ENCODE data around the gene HIVEP3. TPM values are rescaled to one million over a fixed set of nuclear protein-coding genes. Genes with fewer than 3 reads are reported as not detected.

Gene HIVEP3
- total and polyA plus RNA-seq, 4 donors, result 3.0 to 9.4 (median 7.8) TPM

- H3K27ac ChIP-seq (ENCODE audit: low read depth, low read length), result no peak overlapping the region
- no peaks in the 10 kb centered on the region for H3K27me3 ChIP-seq (ENCODE audit: control insufficient read depth, insufficient read depth, low read length)
- no peaks in the 10 kb centered on the region for H3K9me3 ChIP-seq (ENCODE audit: control insufficient read depth, insufficient read depth, low read length)
- no peak overlapping the region for H3K4me3 ChIP-seq (ENCODE audit: low read depth, low read length)
- H3K4me1 ChIP-seq (ENCODE audit: control insufficient read depth, insufficient read depth, low read length), result peaks cover 50% of the 10 kb centered on the region
- WGBS (ENCODE audit: insufficient coverage), result 38% methylated on average over 4 of the region's 6 CpGs
- DNase-seq (ENCODE audit: low read depth in 4 of 6, low spot score in 6 of 6), result peak in 1 of 6 donors; percentile 39
- H3K36me3 ChIP-seq (ENCODE audit: control insufficient read depth, insufficient read depth, low read length), result no peaks in the 10 kb centered on the region
These were observed 205.0 kb downstream of the HIVEP3 start for GRCh38 chr1:41713557-41714327.

GRCh38 chr1:41713141-41713540, 205.6 kb downstream of the HIVEP3 start:
- WGBS (ENCODE audit: insufficient coverage), result 78% methylated on average over 3 of the region's 5 CpGs
- H3K4me3 ChIP-seq (ENCODE audit: low read depth, low read length), result no peak overlapping the region
- no peaks in the 10 kb centered on the region for H3K36me3 ChIP-seq (ENCODE audit: control insufficient read depth, insufficient read depth, low read length)
- H3K27me3 ChIP-seq (ENCODE audit: control insufficient read depth, insufficient read depth, low read length), result no peaks in the 10 kb centered on the region
- H3K9me3 ChIP-seq (ENCODE audit: control insufficient read depth, insufficient read depth, low read length), result no peaks in the 10 kb centered on the region
- DNase-seq (ENCODE audit: low read depth in 4 of 6, low spot score in 6 of 6), result peak in 2 of 6 donors; percentile 42 to 52
- peaks cover 50% of the 10 kb centered on the region for H3K4me1 ChIP-seq (ENCODE audit: control insufficient read depth, insufficient read depth, low read length)
- H3K27ac ChIP-seq (ENCODE audit: low read depth, low read length), result no peak overlapping the region

GRCh38 chr1:41712695-41713094, 206.0 kb downstream of the HIVEP3 start:
- no peaks in the 10 kb centered on the region for H3K9me3 ChIP-seq (ENCODE audit: control insufficient read depth, insufficient read depth, low read length)
- WGBS (ENCODE audit: insufficient coverage), result 47% methylated on average over 5 of the region's 5 CpGs
- peak in 1 of 6 donors; percentile 54 for DNase-seq (ENCODE audit: low read depth in 4 of 6, low spot score in 6 of 6)
- no peaks in the 10 kb centered on the region for H3K27me3 ChIP-seq (ENCODE audit: control insufficient read depth, insufficient read depth, low read length)
- no peak overlapping the region for H3K27ac ChIP-seq (ENCODE audit: low read depth, low read length)
- H3K36me3 ChIP-seq (ENCODE audit: control insufficient read depth, insufficient read depth, low read length), result no peaks in the 10 kb centered on the region
- H3K4me1 ChIP-seq (ENCODE audit: control insufficient read depth, insufficient read depth, low read length), result peaks cover 50% of the 10 kb centered on the region
- no peak overlapping the region for H3K4me3 ChIP-seq (ENCODE audit: low read depth, low read length)

GRCh38 chr1:41712081-41712480, 206.6 kb downstream of the HIVEP3 start:
- H3K9me3 ChIP-seq (ENCODE audit: control insufficient read depth, insufficient read depth, low read length), result no peaks in the 10 kb centered on the region
- no peak overlapping the region for H3K27ac ChIP-seq (ENCODE audit: low read depth, low read length)
- no peak for DNase-seq (ENCODE audit: low read depth in 4 of 6, low spot score in 6 of 6)
- WGBS (ENCODE audit: insufficient coverage), result 81% methylated on average over 12 of the region's 12 CpGs
- no peaks in the 10 kb centered on the region for H3K27me3 ChIP-seq (ENCODE audit: control insufficient read depth, insufficient read depth, low read length)
- H3K4me1 ChIP-seq (ENCODE audit: control insufficient read depth, insufficient read depth, low read length), result peaks cover 50% of the 10 kb centered on the region
- no peak overlapping the region for H3K4me3 ChIP-seq (ENCODE audit: low read depth, low read length)
- no peaks in the 10 kb centered on the region for H3K36me3 ChIP-seq (ENCODE audit: control insufficient read depth, insufficient read depth, low read length)

GRCh38 chr1:41711581-41711980, 207.1 kb downstream of the HIVEP3 start:
- no peaks in the 10 kb centered on the region for H3K27me3 ChIP-seq (ENCODE audit: control insufficient read depth, insufficient read depth, low read length)
- no peaks in the 10 kb centered on the region for H3K9me3 ChIP-seq (ENCODE audit: control insufficient read depth, insufficient read depth, low read length)
- 78% methylated on average over 12 of the region's 12 CpGs for WGBS (ENCODE audit: insufficient coverage)
- no peaks in the 10 kb centered on the region for H3K36me3 ChIP-seq (ENCODE audit: control insufficient read depth, insufficient read depth, low read length)
- H3K4me1 ChIP-seq (ENCODE audit: control insufficient read depth, insufficient read depth, low read length), result peaks cover 49% of the 10 kb centered on the region
- no peak overlapping the region for H3K4me3 ChIP-seq (ENCODE audit: low read depth, low read length)
- DNase-seq (ENCODE audit: low read depth in 4 of 6, low spot score in 6 of 6), result no peak
- H3K27ac ChIP-seq (ENCODE audit: low read depth, low read length), result no peak overlapping the region

- Histone ChIP-seq H3K9me3 (ENCODE audit: control insufficient read depth, insufficient read depth, low read length) (no peaks in the 10 kb centered on the region), H3K27me3 (ENCODE audit: control insufficient read depth, insufficient read depth, low read length) (no peaks in the 10 kb centered on the region), H3K27ac (ENCODE audit: low read depth, low read length) (no peak overlapping the region), H3K4me1 (ENCODE audit: control insufficient read depth, insufficient read depth, low read length) (peaks cover 43% of the 10 kb centered on the region), H3K36me3 (ENCODE audit: control insufficient read depth, insufficient read depth, low read length) (no peaks in the 10 kb centered on the region), H3K4me3 (ENCODE audit: low read depth, low read length) (no peak overlapping the region)
- DNase-seq (ENCODE audit: low read depth in 4 of 6, low spot score in 6 of 6), result no peak
- 95% methylated on average over 9 of the region's 9 CpGs for WGBS (ENCODE audit: insufficient coverage)
These were observed 207.7 kb downstream of the HIVEP3 start for GRCh38 chr1:41710980-41711379.

- Histone ChIP-seq H3K27me3 (ENCODE audit: control insufficient read depth, insufficient read depth, low read length) (no peaks in the 10 kb centered on the region), H3K9me3 (ENCODE audit: control insufficient read depth, insufficient read depth, low read length) (no peaks in the 10 kb centered on the region), H3K27ac (ENCODE audit: low read depth, low read length) (no peak overlapping the region), H3K36me3 (ENCODE audit: control insufficient read depth, insufficient read depth, low read length) (no peaks in the 10 kb centered on the region), H3K4me1 (ENCODE audit: control insufficient read depth, insufficient read depth, low read length) (peaks cover 32% of the 10 kb centered on the region), H3K4me3 (ENCODE audit: low read depth, low read length) (no peak overlapping the region)
- 85% methylated on average over 4 of the region's 4 CpGs for WGBS (ENCODE audit: insufficient coverage)
- DNase-seq (ENCODE audit: low read depth in 4 of 6, low spot score in 6 of 6), result no peak
These were observed 208.8 kb downstream of the HIVEP3 start for GRCh38 chr1:41709873-41710272.

GRCh38 chr1:41709331-41709730, 209.4 kb downstream of the HIVEP3 start:
- Histone ChIP-seq H3K4me3 (ENCODE audit: low read depth, low read length) (no peak overlapping the region), H3K27ac (ENCODE audit: low read depth, low read length) (no peak overlapping the region), H3K27me3 (ENCODE audit: control insufficient read depth, insufficient read depth, low read length) (no peaks in the 10 kb centered on the region), H3K4me1 (ENCODE audit: control insufficient read depth, insufficient read depth, low read length) (peaks cover 27% of the 10 kb centered on the region), H3K9me3 (ENCODE audit: control insufficient read depth, insufficient read depth, low read length) (no peaks in the 10 kb centered on the region), H3K36me3 (ENCODE audit: control insufficient read depth, insufficient read depth, low read length) (no peaks in the 10 kb centered on the region)
- DNase-seq (ENCODE audit: low read depth in 4 of 6, low spot score in 6 of 6), result no peak
- 87% methylated on average over 4 of the region's 4 CpGs for WGBS (ENCODE audit: insufficient coverage)

- WGBS (ENCODE audit: insufficient coverage), result 87% methylated on average over 2 of the region's 2 CpGs
- Histone ChIP-seq H3K36me3 (ENCODE audit: control insufficient read depth, insufficient read depth, low read length) (no peaks in the 10 kb centered on the region), H3K9me3 (ENCODE audit: control insufficient read depth, insufficient read depth, low read length) (no peaks in the 10 kb centered on the region), H3K27ac (ENCODE audit: low read depth, low read length) (no peak overlapping the region), H3K27me3 (ENCODE audit: control insufficient read depth, insufficient read depth, low read length) (no peaks in the 10 kb centered on the region), H3K4me1 (ENCODE audit: control insufficient read depth, insufficient read depth, low read length) (peaks cover 22% of the 10 kb centered on the region), H3K4me3 (ENCODE audit: low read depth, low read length) (no peak overlapping the region)
- no peak for DNase-seq (ENCODE audit: low read depth in 4 of 6, low spot score in 6 of 6)
These were observed 210.4 kb downstream of the HIVEP3 start for GRCh38 chr1:41708332-41708731.

- Histone ChIP-seq H3K27me3 (ENCODE audit: control insufficient read depth, insufficient read depth, low read length) (no peaks in the 10 kb centered on the region), H3K36me3 (ENCODE audit: control insufficient read depth, insufficient read depth, low read length) (no peaks in the 10 kb centered on the region), H3K9me3 (ENCODE audit: control insufficient read depth, insufficient read depth, low read length) (no peaks in the 10 kb centered on the region), H3K4me3 (ENCODE audit: low read depth, low read length) (no peak overlapping the region), H3K27ac (ENCODE audit: low read depth, low read length) (no peak overlapping the region), H3K4me1 (ENCODE audit: control insufficient read depth, insufficient read depth, low read length) (peaks cover 18% of the 10 kb centered on the region)
- no peak for DNase-seq (ENCODE audit: low read depth in 4 of 6, low spot score in 6 of 6)
- WGBS (ENCODE audit: insufficient coverage), result 90% methylated on average over 4 of the region's 4 CpGs
These were observed 210.9 kb downstream of the HIVEP3 start for GRCh38 chr1:41707793-41708192.
